ENCODE measurements around the gene AP1S2. TPM values are rescaled to one million over a fixed set of nuclear protein-coding genes. Genes with fewer than 3 reads are reported as not detected.

Gene AP1S2
- total and polyA plus RNA-seq, 2 of the 8 experiments (the other 6 are each of a cell fraction or from before 2014, with no cell fraction given), result 88.2 to 237 TPM

DNA sequence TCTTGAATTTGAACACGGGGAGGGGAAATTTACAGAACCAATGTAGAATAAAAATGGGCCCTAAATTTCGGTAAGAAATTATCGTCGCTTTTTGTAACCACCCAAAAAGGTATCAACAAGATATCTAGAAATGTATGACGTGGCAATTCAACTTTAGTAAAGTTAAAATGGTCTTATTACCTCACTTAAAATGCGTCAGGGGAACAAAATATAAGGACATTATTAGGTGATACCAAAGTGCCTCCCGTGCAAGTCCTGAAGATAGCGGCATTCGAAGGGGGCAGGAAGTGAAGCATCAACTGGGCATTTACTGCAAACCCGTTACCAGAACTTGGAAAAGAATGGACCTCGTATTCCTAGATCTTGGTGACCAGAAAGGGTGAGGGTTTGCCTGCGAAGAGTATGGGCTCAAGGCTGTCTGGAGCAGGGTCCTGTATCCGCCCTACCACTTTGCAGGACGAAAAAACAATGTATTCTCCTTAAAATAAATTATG lies 980 bp downstream of the AP1S2 start:
- Histone ChIP-seq H3K79me2 (ENCODE audit: control insufficient read depth in 1 of 2, insufficient read depth in 2 of 2, low read length in 2 of 2) (peaks cover 11 to 57% of the 10 kb centered on the region in 2 experiments), H2BK5ac (ENCODE audit: low read depth, low read length) (no peak overlapping the region), H4K91ac (replicated peaks; ENCODE audit: insufficient read length, low read length) (no peak overlapping the region), H2BK20ac (ENCODE audit: low read length) (no peak overlapping the region), H2BK15ac (ENCODE audit: low read length) (no peak overlapping the region), H3K4me2 (ENCODE audit: insufficient read depth in 1 of 2, low read depth in 2 of 2, low read length in 2 of 2) (peak overlapping the region; percentile 71 to 84), H3K27ac (ENCODE audit: low read depth, low read length) (no peak overlapping the region; the same call in 1 of the 2 replicates), H4K8ac (ENCODE audit: extremely low read depth, insufficient read depth, low read length) (no peak overlapping the region), H3K4ac (replicated peaks; ENCODE audit: insufficient read length, low read depth, low read length) (no peak overlapping the region), H4K5ac (ENCODE audit: insufficient read length, low read depth, low read length) (no peak overlapping the region), H3K27me3 (replicated peaks in 1 of 4; ENCODE audit: control insufficient read depth in 3 of 4, extremely low read depth in 1 of 4, insufficient read depth in 3 of 4, low read length in 3 of 4) (no peaks in the 10 kb centered on the region), H3K14ac (ENCODE audit: insufficient read length) (no peak overlapping the region), H3K9ac (replicated peaks in 1 of 4; ENCODE audit: extremely low read depth in 1 of 4, low read depth in 3 of 4, low read length in 3 of 4) (peak overlapping the region; percentile 8 to 64 (median 42); a peak in 5 of 7 replicates), H3K4me1 (replicated peaks in 1 of 4; ENCODE audit: control insufficient read depth in 3 of 4, insufficient read depth in 4 of 4, low read length in 3 of 4) (peaks cover 0 to 6% (median 1%) of the 10 kb centered on the region in 4 experiments; a peak in 3 of 7 replicates), H2AK5ac (ENCODE audit: low read depth, low read length) (no peak overlapping the region), H3K79me1 (ENCODE audit: low read depth, low read length) (no peaks in the 10 kb centered on the region), H2AFZ (ENCODE audit: low read length) (no peak overlapping the region), H3K18ac (ENCODE audit: extremely low read depth, low read length) (peak overlapping the region; percentile 24; the same call in 1 of the 2 replicates), H4K20me1 (replicated peaks in 1 of 2; ENCODE audit: control insufficient read depth in 1 of 2, insufficient read depth in 2 of 2, low read length in 2 of 2) (peaks cover 0 to 6% of the 10 kb centered on the region in 2 experiments), H2BK120ac (replicated peaks; ENCODE audit: low read depth, low read length) (no peak overlapping the region), H3K4me3 (ENCODE audit: extremely low read depth in 1 of 4, insufficient read depth in 2 of 4, low read depth in 3 of 4, low read length in 4 of 4) (peak overlapping the region; percentile 48 to 99 (median 86)), H3K56ac (replicated peaks; ENCODE audit: insufficient read length, low read depth, low read length) (no peak overlapping the region), H3K9me3 (ENCODE audit: insufficient read depth in 2 of 2, low read depth in 1 of 2, low read length in 1 of 2) (no peaks in the 10 kb centered on the region), H3K36me3 (ENCODE audit: control insufficient read depth in 2 of 4, insufficient read depth in 4 of 4, low read length in 3 of 4) (peaks cover 0 to 51% (median 7%) of the 10 kb centered on the region in 4 experiments; a peak in 4 of 8 replicates), H2BK12ac (ENCODE audit: low read depth, low read length) (no peak overlapping the region), H3K23ac (ENCODE audit: insufficient read length) (no peak overlapping the region), H3K23me2 (ENCODE audit: low read depth, low read length) (peaks cover 8% of the 10 kb centered on the region; the same call in 1 of the 2 replicates)
- DNase-seq (ENCODE audit: low read depth in 1 of 2, low spot score in 2 of 2) (no peak), FAIRE-seq (peak; percentile 60)
- ChIA-PET CTCF (ENCODE audit: partially characterized antibody) (no interaction called here), POLR2A (ENCODE audit: partially characterized antibody) (no interaction called here)
- TF ChIP-seq CEBPB (IDR thresholded peaks at IDR 0.05; ENCODE audit: low read depth, low read length) (no peak), SAP30 (IDR thresholded peaks at IDR 0.05; ENCODE audit: insufficient read depth, insufficient replicate concordance, low read length) (no peak), POLR2AphosphoS5 (IDR thresholded peaks at IDR 0.05; ENCODE audit: low read depth, low read length) (no peak), EZH2 (IDR thresholded peaks at IDR 0.05; ENCODE audit: low read depth, low read length, severe bottlenecking) (no peak), MAX (IDR thresholded peaks at IDR 0.05) (no peak)
- WGBS, 2 experiments (ENCODE audit: extremely low coverage in 1 of 2, insufficient coverage in 1 of 2, insufficient read length in 1 of 2, insufficient replicate concordance in 2 of 2, low coverage in 1 of 2, low lambda C conversion rate in 2 of 2, missing lambda C conversion rate in 1 of 2), result 3% methylated on average over 14 of the region's 14 CpGs; no CpG with 5 or more reads in 1 of the 2 experiments
